HFF-Myc (cell line): ENCODE data around the gene HNRNPH2.
A peak's percentile ranks its signal among the peaks of the same experiment; 100 is the strongest.

Experiments used
- DNase-seq: peaks from one replicate; pipeline ENCODE4 v3.0.0-alpha.2; 2011; ENCODE audit warnings: low read depth; ENCODE audit errors: extremely low read depth
- H3K4me3 ChIP-seq: replicated peaks from 2 replicates; pipeline ENCODE4 v1.5.1; 2011; ENCODE audit warnings: low read depth, mild to moderate bottlenecking, control low read depth, low read length
- CTCF ChIP-seq: IDR thresholded peaks from 2 replicates; pipeline ENCODE4 v1.5.1; 2012; ENCODE audit warnings: mild to moderate bottlenecking, low read depth, low read length, control low read depth; ENCODE audit errors: missing control alignments

The HNRNPH2 gene

GRCh38 chrX:101385795-101386541 is 22.1 kb upstream of the HNRNPH2 start, which contains the start of gene BTK:
Gene BTK (minus strand): TSS chrX:101386191. CDS start chrX:101375284, 10,907 bp downstream.
- no peak within 1 kb of the TSS for H3K4me3 ChIP-seq
- DNase-seq: no peak
- no peak for TF ChIP-seq CTCF

DNA sequence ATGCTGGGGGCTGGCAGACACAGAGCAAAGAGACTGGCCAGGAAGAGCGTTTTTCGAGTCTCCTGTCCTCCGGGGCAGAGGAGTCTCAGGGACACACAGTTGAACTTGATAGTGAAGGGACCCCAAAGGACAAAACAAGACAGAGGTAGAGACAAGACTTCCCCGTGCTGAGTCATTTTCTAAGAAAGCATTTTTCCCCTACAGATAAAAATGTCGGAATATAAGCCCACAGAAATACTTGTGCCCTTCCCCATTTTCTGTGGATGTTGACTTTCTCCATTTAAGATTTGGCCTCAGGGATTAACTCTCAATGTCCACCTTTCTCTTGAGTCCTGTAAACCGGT is 21.5 kb upstream of the HNRNPH2 start:
- DNase-seq: no peak
- no peak for TF ChIP-seq CTCF
- no peak overlapping the region for H3K4me3 ChIP-seq

DNA sequence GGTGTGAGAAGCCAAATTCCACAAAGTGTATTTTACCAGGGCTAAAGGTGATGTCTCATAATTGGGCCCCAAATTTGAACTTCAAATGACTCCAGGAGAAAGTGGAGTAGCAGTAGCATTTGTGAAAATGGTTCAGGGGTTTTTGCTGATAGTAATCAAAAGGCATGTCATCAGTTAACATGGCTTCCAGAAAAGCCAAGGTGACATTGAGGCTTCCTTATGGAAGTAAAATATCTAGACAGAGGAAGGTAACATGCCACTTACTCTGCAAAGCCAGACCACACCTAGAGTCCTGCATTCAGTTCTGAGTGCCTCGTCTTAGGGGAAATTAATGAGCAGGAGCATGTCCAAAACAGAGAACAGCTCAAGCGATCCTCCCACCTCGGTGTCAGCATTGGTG is 19.4 kb upstream of the HNRNPH2 start:
- H3K4me3 ChIP-seq: no peak overlapping the region
- no peak for TF ChIP-seq CTCF
- DNase-seq: no peak

DNA sequence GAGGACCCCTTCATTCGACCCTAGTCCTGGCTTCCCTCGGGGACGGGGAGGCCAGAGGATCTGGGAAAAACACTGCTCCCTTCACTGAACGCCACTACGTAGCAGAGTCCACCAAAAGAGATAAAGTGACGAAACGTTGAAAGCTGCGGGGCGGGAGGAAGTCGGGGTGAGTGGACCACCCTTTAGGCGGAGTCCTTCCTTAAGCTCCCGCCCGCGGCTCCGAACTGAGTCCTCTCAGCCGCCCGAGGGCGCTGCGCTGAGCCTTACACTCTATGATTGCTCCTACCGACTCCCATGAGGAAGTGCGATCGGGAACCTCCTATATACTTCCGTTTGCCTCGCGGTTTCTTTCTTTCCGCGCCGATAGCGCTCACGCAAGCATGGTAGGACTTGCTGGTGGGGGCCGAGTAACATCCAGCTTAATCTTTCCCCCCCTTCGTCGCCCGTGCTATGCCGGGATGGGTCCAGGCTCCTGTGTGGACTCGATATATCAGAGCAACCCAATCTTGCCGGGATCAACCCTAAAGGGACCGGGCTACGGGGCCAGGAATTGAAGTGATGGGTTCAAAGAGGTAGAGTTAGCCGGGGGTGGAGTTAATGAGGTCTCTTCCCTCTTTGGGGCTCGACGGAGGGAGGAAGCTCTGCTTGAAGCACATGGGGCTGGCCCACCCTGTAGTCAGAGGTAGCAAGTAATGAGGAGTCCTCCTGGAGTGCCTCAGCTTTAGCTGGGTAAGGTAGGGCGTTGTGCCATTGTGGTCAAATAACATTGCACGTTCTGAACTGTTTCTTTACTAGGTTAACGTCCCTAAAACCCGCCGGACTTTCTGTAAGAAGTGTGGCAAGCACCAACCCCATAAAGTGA is 17.1 kb upstream of the HNRNPH2 start, which contains the start of gene RPL36A:
Gene RPL36A (plus strand): TSS at position 348 of the 862 bp plus-strand sequence. CDS start 33 bp downstream, at position 381.
- TF ChIP-seq CTCF: peak; percentile 73
- peak; percentile 60 for DNase-seq
- peak within 1 kb of the TSS; percentile 74 for H3K4me3 ChIP-seq

DNA sequence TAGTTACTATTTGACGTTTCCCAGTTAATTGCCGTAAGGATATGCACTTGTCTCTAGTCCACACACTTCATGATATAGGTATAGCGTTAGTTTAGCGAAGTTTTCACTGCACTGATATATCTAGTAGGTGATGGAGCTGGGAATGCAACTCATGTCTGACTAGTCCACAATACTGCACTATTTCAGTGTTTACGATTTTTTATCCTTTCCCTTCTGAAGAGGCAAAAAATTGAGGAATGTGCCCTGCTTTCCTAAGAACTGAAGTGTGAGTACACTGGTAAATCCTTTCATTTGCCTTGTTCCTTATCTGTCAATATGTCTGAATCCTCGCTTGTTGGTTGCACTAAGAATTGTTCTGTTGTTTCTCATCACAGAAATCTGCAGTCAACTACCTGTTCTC is 16.2 kb upstream of the HNRNPH2 start:
- TF ChIP-seq CTCF: no peak
- no peak for DNase-seq
- peak overlapping the region; percentile 74 for H3K4me3 ChIP-seq

DNA sequence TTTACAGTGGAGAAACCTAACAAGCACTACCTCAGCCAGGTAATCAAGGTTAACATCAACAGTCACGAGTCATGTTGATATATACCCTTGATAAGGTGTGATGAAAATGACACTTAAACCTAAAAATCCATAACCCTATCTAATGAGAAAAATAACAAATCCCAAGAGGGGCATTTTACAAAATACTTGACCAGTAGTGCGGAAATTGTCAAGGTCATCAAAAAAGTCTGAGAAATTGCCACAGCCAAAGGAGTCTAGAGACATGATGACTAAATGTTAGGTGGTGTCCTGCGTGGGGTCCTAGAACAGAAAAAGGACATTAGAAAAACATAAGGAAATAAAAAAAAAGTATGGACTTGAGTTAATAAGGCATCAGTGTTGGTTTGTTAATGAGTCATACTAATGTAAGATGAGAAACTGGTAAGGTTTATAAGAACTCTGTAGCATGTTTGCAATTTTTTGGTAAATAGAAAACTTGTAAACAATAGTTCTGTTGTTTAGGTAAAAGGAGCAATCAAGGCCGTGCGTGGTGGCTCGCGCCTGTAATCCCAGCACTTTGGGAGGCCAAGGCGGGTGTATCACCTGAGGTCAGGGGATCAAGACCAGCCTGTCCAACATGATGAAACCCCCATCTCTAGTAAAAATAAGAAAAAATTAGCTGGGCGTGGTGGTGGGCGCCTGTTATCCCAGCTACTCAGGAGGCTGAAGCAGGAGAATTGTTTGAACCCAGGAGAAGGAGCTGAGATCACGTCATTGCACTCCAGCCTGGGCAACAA is 14.3 kb upstream of the HNRNPH2 start:
- no peak for DNase-seq
- H3K4me3 ChIP-seq: peak overlapping the region; percentile 74
- no peak for TF ChIP-seq CTCF
